H54 (cell line): ENCODE measurements around the gene OVOL3.

Source experiments
- DNase-seq: peaks from one replicate; pipeline ENCODE4 v3.0.0; 2011; ENCODE audit warnings: low spot score, mixed read lengths; ENCODE audit not compliant: insufficient read length
- FAIRE-seq: peaks from 3 replicates; lab custom pipeline; 2011; peaks lifted over from hg19 to GRCh38; lab: Jason Lieb, UNC
- POLR2A ChIP-seq: IDR thresholded peaks from 2 replicates; pipeline ENCODE4 v1.6.1; 2011; ENCODE audit warnings: low read depth, mild to moderate bottlenecking, low read length

OVOL3 gene

DNA sequence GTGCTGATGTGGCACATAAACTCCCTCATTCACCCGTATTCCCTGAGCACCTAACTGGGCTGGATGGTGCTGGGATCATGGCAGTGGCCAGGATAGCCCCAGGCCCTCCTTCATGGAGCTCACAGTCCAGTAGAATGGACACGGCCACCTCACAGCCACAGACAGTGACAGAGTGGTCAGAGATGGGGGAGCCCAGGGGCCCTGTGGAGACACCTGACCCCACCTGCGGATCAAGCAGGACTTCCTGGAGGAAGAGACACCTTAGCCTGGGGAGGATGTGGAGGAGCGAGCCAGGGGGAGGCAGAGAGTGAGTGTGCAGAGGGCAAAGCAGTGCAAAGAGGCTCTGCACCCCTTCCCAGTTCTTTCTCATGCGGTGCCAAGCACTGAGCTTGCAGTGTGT lies 21.1 kb upstream of the OVOL3 start:
- FAIRE-seq (no peak), DNase-seq (no peak)
- TF ChIP-seq POLR2A = no peak

DNA sequence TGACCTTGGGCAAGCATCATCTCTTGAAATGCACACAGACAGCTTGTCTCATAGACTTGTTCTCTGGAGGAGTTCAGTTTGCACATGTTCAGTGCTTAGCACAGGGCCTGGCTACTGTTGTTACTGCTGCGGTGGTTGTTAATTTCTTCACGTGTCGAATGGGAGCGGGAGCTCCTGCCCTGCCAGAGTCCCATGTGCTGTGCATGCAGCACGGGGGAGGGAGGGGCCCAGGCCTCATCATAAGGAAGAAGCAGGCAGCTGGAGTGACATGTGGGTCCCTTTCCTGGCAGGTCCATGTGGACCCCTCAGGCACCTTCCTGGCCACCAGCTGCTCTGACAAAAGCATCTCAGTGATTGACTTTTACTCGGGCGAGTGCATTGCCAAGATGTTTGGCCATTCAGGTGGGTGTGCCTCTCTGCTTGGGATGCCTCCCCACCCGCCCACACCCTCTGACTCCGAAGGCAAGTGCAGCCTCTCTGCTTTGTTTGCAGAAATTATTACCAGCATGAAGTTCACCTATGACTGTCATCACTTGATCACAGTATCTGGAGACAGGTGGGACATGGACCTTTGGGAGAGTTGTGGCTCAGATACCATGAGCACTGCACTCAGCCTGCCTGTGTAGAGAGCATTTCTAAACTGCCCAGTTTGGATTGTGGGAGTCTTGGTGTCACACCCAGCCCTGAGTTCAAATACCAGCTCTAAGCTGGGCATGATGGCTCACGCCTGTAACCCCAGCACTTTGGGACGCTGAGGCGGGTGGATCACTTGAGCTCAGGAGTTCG lies 19.8 kb upstream of the OVOL3 start:
- TF ChIP-seq POLR2A = no peak
- FAIRE-seq (no peak), DNase-seq (no peak)

DNA sequence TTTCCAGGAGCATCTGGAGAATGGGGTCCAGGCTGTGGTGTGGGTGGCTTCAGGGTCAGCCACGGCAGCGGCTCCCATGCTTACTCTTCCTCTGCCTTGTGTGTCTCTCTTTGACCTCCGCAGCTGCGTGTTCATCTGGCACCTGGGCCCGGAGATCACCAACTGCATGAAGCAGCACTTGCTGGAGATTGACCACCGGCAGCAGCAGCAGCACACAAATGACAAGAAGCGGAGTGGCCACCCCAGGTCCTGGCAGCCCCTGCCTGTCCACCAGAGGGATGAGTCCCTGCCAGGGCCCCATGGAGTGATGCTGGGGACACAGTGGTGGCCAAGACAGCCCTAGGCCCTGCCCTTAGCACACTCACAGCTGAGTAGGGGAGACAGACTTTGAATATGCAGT lies 18.4 kb upstream of the OVOL3 start:
- TF ChIP-seq POLR2A = no peak
- no peak for FAIRE-seq
- DNase-seq = no peak

DNA sequence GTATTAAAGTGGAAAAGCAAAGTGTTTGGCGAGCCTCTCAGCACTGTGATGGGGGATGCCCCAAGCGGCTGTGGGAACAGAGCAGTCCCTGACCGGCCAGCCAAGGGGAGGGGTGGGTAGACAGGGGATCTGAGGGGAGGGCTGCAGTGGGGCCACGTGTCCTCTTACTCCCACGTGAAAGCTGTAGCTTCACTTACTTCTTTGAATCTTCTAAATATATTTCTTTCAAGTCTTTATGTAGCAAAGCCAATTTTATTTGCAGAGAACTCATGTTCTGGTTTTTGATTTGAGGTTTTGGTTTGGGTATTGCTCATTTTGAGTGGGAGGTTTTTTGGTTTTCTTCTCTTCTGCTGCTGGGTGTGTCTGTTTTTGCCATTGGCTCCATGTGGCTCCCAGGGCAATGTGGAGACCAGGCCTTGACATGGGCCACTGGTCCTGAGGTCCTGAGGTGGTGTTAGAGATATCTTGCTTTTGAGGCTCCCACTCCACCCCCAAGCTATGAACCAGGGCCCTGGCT lies 17.7 kb upstream of the OVOL3 start:
- TF ChIP-seq POLR2A = no peak
- FAIRE-seq = no peak
- no peak for DNase-seq

DNA sequence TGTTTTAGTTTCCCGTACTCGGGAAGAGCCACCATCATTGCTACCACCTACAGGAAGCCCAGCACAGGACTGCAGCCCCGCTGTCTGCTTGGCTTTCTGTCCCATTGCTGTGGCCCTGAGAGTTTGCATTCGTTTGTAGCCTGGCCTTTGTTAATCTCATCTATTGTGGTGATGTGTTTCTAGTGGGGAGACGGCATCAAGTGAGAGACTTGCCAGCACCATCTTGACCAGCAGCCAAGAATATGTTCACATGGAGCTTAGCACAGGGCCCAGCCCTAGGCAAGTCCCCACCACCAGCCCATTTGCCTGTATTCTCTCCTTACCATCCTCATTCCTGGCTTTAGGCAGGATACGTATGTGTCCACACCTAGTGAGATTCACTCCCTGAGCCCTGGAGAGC lies 17.3 kb upstream of the OVOL3 start:
- TF ChIP-seq POLR2A = no peak
- FAIRE-seq (no peak), DNase-seq (no peak)

DNA sequence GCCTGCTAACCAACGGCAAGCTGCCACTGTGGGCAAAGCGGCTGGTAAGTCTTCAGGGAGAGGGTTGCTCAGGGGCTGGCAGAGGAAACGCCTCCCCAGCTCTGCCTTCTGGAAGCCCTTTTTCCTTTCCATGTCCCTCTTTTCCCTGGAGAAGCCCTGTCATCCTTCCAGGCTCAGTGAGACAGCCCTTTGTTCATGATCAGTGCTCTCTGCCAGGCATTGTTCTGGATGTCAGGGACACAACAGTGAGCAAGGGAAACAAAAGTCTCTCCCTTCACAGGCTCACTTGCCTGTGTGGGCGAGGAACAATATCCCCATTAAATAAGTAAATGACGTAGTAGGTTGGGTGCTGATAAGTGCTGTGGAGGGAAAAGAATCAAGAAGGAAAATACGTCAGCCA lies 13.9 kb upstream of the OVOL3 start:
- DNase-seq (no peak), FAIRE-seq (no peak)
- TF ChIP-seq POLR2A = no peak

DNA sequence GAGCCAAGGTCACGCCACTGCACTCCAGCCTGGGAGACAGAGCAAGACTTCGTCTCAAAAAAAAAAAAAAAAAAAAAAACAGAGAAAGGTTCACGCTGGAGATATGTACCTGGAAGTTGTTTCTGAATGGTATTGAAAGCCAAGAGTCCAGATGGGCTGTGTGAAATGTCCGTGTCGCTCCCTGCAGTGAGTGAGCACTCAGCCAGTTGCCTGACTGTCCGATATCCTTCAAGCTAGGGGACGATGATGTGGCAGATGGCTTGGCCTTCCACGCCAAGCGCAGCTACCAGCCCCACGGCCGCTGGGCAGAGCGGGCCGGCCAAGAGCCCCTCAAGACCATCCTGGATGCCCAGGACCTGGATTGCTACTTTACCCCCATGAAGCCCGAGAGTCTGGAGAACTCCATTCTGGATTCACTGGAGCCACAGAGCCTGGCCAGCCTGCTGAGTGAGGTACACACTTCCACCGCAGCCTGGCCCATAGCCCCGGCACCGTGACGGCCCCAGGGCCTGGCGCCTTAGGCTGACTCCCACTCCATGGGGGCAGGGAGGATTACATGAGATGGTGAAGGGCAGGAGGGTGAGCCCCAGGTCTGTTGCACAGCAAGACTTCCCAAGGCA lies 11.7 kb upstream of the OVOL3 start:
- no peak for FAIRE-seq
- no peak for TF ChIP-seq POLR2A
- no peak for DNase-seq

DNA sequence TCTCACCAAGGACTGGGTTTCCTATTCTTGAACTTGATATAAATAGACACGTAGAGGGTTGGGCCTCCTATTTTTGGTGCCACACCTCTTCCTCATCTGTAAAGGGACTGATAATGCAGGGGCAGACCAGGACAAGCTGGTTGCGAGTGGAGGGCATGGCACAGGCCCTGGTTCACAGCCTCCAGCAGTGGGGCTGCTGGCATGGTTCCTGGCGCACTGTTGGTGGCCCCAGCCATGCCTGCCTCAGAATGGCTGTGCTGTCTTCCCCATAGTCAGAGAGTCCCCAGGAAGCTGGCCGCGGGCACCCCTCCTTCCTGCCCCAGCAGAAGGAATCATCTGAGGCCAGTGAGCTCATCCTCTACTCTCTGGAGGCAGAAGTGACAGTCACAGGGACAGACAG lies 10.5 kb upstream of the OVOL3 start:
- peak; percentile 11; the same call in 1 of the 2 replicates for TF ChIP-seq POLR2A
- DNase-seq (no peak), FAIRE-seq (no peak)

DNA sequence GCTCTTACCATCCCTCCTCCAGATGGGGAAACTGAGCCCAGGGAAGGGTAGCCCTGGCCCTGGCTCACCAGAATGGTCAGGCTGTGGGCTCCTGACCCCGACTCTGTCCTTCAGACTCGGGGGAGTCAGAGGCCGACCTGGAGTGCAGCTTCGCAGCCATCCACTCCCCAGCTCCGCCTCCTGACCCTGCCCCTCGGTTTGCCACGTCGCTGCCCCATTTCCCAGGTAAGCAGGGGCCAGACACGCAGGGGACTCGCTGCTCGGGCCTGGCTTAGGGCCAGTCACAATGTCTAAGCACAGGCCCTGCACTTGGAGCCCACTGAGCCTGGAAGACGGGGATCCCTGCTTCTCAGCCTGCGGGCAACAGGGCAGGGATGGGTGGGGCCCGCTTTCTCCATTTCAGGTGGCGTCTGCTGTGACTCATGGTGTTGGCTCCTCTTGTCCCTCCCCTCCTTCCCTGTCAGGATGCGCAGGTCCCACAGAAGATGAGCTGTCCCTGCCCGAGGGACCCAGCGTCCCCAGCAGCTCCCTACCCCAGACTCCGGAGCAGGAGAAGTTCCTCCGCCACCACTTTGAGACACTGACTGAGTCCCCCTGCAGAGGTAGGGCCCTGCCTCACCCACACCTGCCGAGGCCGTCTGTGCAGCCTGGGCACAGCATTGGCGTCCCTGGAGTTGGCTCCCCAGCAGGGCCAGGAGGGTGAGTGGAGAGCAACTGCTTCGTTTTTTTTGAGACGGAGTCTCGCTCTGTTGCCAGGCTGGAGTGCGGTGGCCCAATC lies 9.2 kb upstream of the OVOL3 start:
- no peak for TF ChIP-seq POLR2A
- DNase-seq (no peak), FAIRE-seq (no peak)

DNA sequence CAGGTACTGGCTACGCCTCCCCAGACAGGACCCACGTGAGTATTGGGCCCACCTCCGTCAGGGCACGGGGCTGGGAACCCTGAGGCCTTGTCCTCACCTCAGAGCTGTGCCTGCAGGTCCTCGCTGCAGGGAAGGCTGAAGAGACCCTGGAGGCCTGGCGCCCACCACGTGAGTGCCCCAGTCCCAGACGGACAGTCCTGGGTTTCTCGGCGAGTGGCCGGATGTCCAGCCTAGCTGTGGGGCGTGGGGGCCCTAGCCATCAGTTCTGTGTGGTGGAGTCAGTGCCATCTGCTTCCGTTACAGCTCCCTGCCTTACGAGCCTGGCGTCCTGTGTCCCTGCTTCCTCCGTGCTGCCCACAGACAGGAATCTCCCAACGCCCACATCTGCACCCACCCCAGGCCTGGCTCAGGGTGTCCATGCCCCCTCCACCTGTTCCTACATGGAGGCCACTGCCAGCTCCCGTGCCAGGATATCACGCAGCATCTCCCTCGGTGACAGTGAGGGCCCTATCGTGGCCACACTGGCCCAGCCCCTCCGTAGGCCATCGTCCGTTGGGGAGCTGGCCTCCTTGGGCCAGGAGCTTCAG lies 7.8 kb upstream of the OVOL3 start:
- no peak for TF ChIP-seq POLR2A
- DNase-seq (no peak), FAIRE-seq (no peak)

DNA sequence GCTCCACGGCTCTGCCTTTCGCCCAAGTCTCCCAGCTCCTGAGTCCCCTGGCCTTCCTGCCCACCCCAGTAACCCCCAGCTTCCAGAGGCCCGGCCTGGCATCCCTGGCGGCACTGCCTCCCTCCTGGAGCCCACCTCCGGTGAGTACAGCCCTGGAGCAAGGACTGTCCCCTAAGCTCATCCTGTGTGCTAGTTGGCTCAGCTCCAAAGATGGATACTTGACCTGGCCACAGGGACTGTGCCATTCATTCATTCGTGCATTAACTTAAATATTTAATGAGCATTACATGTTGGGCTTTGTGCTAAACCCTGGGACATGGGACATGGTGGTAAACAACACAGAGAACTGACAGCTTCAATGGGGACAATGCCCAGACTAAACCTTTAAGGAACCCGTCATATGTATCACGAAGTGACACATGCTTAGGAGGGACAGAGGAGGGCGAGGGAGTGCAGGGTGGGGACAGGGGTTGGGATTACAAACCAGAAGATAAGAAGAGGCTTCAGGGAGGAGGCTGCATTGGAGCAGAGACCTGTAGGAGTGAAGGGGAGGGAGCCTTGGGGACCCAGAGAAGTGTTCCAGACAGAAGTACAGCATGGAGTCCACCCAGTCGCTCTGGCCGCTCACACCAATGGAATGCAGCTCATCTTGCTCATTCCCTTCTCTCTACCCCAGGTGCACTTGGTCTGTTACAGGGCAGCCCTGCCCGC lies 6.9 kb upstream of the OVOL3 start:
- TF ChIP-seq POLR2A = no peak
- peak; percentile 68 for DNase-seq
- no peak for FAIRE-seq

DNA sequence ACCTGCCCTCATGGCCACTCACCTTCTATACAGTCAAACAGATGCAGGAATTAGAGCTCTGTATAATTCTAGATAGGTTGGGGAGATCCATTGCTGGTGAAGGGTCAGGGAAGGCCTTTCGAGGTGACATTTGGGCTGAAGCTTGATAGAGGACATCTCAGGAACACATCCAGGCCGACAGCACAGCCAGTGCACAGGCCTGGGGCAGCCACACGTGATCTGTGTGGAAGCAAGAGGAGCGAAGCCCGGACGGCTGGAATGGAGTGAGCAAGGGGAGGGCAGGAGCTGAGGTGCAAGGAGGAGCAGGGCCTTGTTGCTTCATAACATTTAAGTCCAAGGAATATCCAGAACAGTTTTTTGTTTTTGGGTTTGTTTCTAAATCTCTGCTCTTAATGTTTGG lies 4.5 kb upstream of the OVOL3 start:
- FAIRE-seq (no peak), DNase-seq (no peak)
- TF ChIP-seq POLR2A = no peak

DNA sequence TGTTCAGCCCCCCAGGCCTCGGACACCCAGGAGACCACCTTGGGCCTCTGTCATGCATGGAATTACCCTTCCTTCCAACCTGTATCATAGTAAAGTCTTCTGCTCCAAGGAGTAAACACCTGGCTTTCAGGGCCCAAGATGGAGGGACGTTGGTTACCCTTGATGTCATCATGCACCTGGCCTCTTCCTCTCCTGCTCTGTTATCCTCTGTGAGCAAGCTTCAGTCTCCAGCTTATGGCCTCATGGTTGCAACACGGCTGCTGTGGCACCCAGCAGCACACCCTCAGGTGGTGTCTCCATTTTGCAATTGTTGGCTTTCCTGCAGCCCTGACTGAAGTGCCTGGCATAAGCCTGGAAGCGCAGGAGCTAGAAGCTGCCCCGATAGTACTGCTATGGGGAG lies 4.0 kb upstream of the OVOL3 start:
- TF ChIP-seq POLR2A = no peak
- FAIRE-seq (no peak), DNase-seq (no peak)
